SK-N-SH (cell line): ENCODE data around the gene GLCCI1. TPM values are rescaled to one million over a fixed set of nuclear protein-coding genes. Genes with fewer than 3 reads are reported as not detected.
A peak's percentile ranks its signal among the peaks of the same experiment; 100 is the strongest.

Source experiments
- CTCF ChIA-PET: fragments of 300-600, 350-600 bp; formaldehyde crosslinking; extraction: SDS; loops from one replicate; lab custom pipeline; 2021; lab: Yijun Ruan, JAX
- POLR2A ChIA-PET: fragments of 350-600 bp; sonication (Branson Sonifier 250); formaldehyde crosslinking; extraction: SDS; loops from one replicate; lab custom pipeline; 2020; ENCODE audit warnings: antibody characterized with exemption, inconsistent platforms; lab: Yijun Ruan, JAX
- DNase-seq: peaks from one replicate; pipeline ENCODE4 v3.0.0; 2012
- H2AFZ ChIP-seq: fragments of 200-600 bp; sonication (generic); 2 replicates; pipeline ENCODE4 v1.8.1; 2016; ENCODE audit warnings: antibody characterized with exemption, mild to moderate bottlenecking, low read depth
- H3F3A ChIP-seq: fragments of 200-600 bp; sonication (generic); replicated peaks from 2 replicates; pipeline ENCODE3; 2016; ENCODE audit warnings: antibody characterized with exemption, mild to moderate bottlenecking; ENCODE audit not compliant: insufficient read depth
- H3K27ac ChIP-seq, 2 experiments: fragments of 200-500 bp in 1 of 2; fragments of 200-600 bp in 1 of 2; sonication (Bioruptor generic) in 1 of 2; sonication (generic), shearing (Covaris generic) in 1 of 2; 2 replicates each; pipeline versions ENCODE4 v1.5.1 to v1.6.1; 2014 to 2016; ENCODE audit warnings: low read depth in 2 of 2, inconsistent platforms in 1 of 2, low read length in 1 of 2, mild to moderate bottlenecking in 1 of 2, mixed read lengths in 1 of 2
- H3K27me3 ChIP-seq: fragments of 200-600 bp; sonication (generic), shearing (Covaris generic); 2 replicates; pipeline ENCODE4 v1.6.1; 2016; ENCODE audit warnings: mixed run types; ENCODE audit not compliant: insufficient read depth
- H3K36me3 ChIP-seq, 2 experiments: fragments of 200-500 bp in 1 of 2; fragments of 200-600 bp in 1 of 2; sonication (Bioruptor generic) in 1 of 2; sonication (generic) in 1 of 2; replicated peaks in 1 of 2; 2 replicates each; pipeline versions ENCODE3 to v1.5.1; 2014 to 2016; ENCODE audit warnings: low read length in 1 of 2, mild to moderate bottlenecking in 1 of 2; ENCODE audit not compliant: insufficient read depth in 2 of 2, control insufficient read depth in 1 of 2
- H3K4me1 ChIP-seq, 2 experiments: fragments of 200-500 bp in 1 of 2; fragments of 200-600 bp in 1 of 2; sonication (Bioruptor generic) in 1 of 2; sonication (generic), shearing (Covaris generic) in 1 of 2; 2 replicates each; pipeline versions ENCODE4 v1.5.1 to v1.6.1; 2014 to 2016; ENCODE audit warnings: low read depth in 1 of 2, low read length in 1 of 2, mixed run types in 1 of 2; ENCODE audit not compliant: insufficient read depth in 2 of 2, control insufficient read depth in 1 of 2
- H3K4me2 ChIP-seq: fragments of 200-600 bp; sonication (generic), shearing (Covaris generic); 2 replicates; pipeline ENCODE4 v1.6.1; 2017; ENCODE audit warnings: mixed run types
- H3K4me3 ChIP-seq, 2 experiments: fragments of 200-500 bp in 1 of 2; fragments of 200-600 bp in 1 of 2; sonication (Bioruptor generic) in 1 of 2; sonication (generic), shearing (Covaris generic) in 1 of 2; 2 replicates each; pipeline versions ENCODE4 v1.5.1 to v1.8.1; 2014 to 2016; ENCODE audit warnings: low read depth in 2 of 2, inconsistent platforms in 1 of 2, low read length in 1 of 2, mild to moderate bottlenecking in 1 of 2, mixed read lengths in 1 of 2, moderate library complexity in 1 of 2
- H3K79me2 ChIP-seq: fragments of 200-600 bp; sonication (generic); 2 replicates; pipeline ENCODE4 v1.8.1; 2017; ENCODE audit warnings: mild to moderate bottlenecking; ENCODE audit not compliant: insufficient read depth
- H3K9ac ChIP-seq: fragments of 200-600 bp; sonication (generic); 2 replicates; pipeline ENCODE4 v1.6.1; 2017; ENCODE audit warnings: mixed run types
- H3K9me2 ChIP-seq: fragments of 200-600 bp; sonication (generic); 2 replicates; pipeline ENCODE4 v1.6.1; 2017; ENCODE audit warnings: mixed run types
- H3K9me3 ChIP-seq: fragments of 200-600 bp; sonication (generic); 2 replicates; pipeline ENCODE4 v1.6.1; 2017; ENCODE audit warnings: mixed run types, mild to moderate bottlenecking, moderate library complexity
- H4K20me1 ChIP-seq: fragments of 200-600 bp; sonication (generic); 2 replicates; pipeline ENCODE4 v1.6.1; 2017; ENCODE audit warnings: mild to moderate bottlenecking, mixed run types; ENCODE audit not compliant: insufficient read depth
- CHD2 ChIP-seq: fragments of 150-350 bp; IDR thresholded peaks from 2 replicates; pipeline ENCODE4 v1.6.1; 2018; ENCODE audit warnings: low read length; ENCODE audit not compliant: partially characterized antibody
- ELF1 ChIP-seq: IDR thresholded peaks from 2 replicates; pipeline ENCODE4 v1.4.0; 2012
- EZH2phosphoT487 ChIP-seq: fragments of 200-600 bp; sonication (generic); IDR thresholded peaks from 2 replicates; pipeline ENCODE4 v1.6.1; 2017; ENCODE audit warnings: low read depth, mixed run types, mild to moderate bottlenecking, antibody characterized with exemption, moderate library complexity, borderline replicate concordance
- FOXJ3 ChIP-seq: sonication (generic); formaldehyde crosslinking; IDR thresholded peaks from 2 replicates; pipeline ENCODE4 v1.5.1; 2020; ENCODE audit warnings: mild to moderate bottlenecking, missing genetic modification reagents
- GABPA ChIP-seq: IDR thresholded peaks from 2 replicates; pipeline ENCODE4 v1.4.0; 2012; ENCODE audit warnings: low read depth, mild to moderate bottlenecking
- GATA2 ChIP-seq: sonication (generic); formaldehyde crosslinking; IDR thresholded peaks from 2 replicates; pipeline ENCODE4 v1.5.0; 2020; ENCODE audit warnings: mild to moderate bottlenecking, missing genetic modification reagents
- JUND ChIP-seq: IDR thresholded peaks from 2 replicates; pipeline ENCODE4 v1.4.0; 2012
- MEF2A ChIP-seq: IDR thresholded peaks from 2 replicates; pipeline ENCODE4 v1.4.0; 2012; ENCODE audit warnings: low read depth, borderline replicate concordance
- MXI1 ChIP-seq: IDR thresholded peaks from 2 replicates; pipeline ENCODE4 v1.6.1; 2012; ENCODE audit warnings: mild to moderate bottlenecking, low read depth, low read length, improper control_type of control experiment
- RAD21 ChIP-seq: IDR thresholded peaks from 2 replicates; pipeline ENCODE4 v1.6.1; 2012; ENCODE audit warnings: mild to moderate bottlenecking, low read length
- REST ChIP-seq: IDR thresholded peaks from 2 replicates; pipeline ENCODE4 v1.6.1; 2012; ENCODE audit warnings: mild to moderate bottlenecking, low read depth, low read length, moderate library complexity
- SIN3A ChIP-seq: IDR thresholded peaks from 2 replicates; pipeline ENCODE4 v1.6.1; 2012; ENCODE audit warnings: low read depth, mild to moderate bottlenecking, low read length, moderate library complexity, borderline replicate concordance
- TAF1 ChIP-seq: IDR thresholded peaks from 2 replicates; pipeline ENCODE4 v1.6.1; 2012; ENCODE audit warnings: low read depth, mild to moderate bottlenecking, low read length, moderate library complexity, borderline replicate concordance
- TCF12 ChIP-seq: IDR thresholded peaks from 2 replicates; pipeline ENCODE4 v1.4.0; 2012
- USF1 ChIP-seq: IDR thresholded peaks from 2 replicates; pipeline ENCODE4 v1.4.0; 2012; ENCODE audit warnings: low read depth, borderline replicate concordance
- YY1 ChIP-seq: IDR thresholded peaks from 2 replicates; pipeline ENCODE4 v1.4.0; 2012; ENCODE audit warnings: low read depth, mild to moderate bottlenecking
- WGBS: methylation state at CpG from one replicate; pipeline ENCODE4 v1.1.6; 2017; ENCODE audit warnings: low lambda C conversion rate; 5-methylcytosine and 5-hydroxymethylcytosine counted together
- polyA plus RNA-seq, 3 experiments: library from polyadenylated mRNA; depleted of rRNA; stranded (reverse); fragments of >200 nt; gene quantifications; 2 replicates each; pipeline ENCODE4 v1.2.3, GENCODE V29; 2012
- TF ChIP-seq, protein P1 (sequence below): IDR thresholded peaks from 2 replicates; pipeline ENCODE4 v1.4.0; 2012; ENCODE audit warnings: low read depth, borderline replicate concordance
- TF ChIP-seq, protein P2 (sequence below): fragments of 150-350 bp; IDR thresholded peaks from 2 replicates; pipeline ENCODE4 v1.6.1; 2017; ENCODE audit warnings: antibody characterized with exemption, low read length, low read depth, borderline replicate concordance
- TF ChIP-seq, protein P3 (sequence below): fragments of 200-600 bp; sonication (generic); IDR thresholded peaks from 2 replicates; pipeline ENCODE4 v1.6.1; 2017; ENCODE audit warnings: antibody characterized with exemption, mild to moderate bottlenecking, moderate library complexity
- TF ChIP-seq, protein P4 (sequence below): IDR thresholded peaks from 2 replicates; pipeline ENCODE4; 2012

GLCCI1 gene
- polyA plus RNA-seq, 1 of the 3 experiments (the other 2 are of a cell fraction): 5.5 TPM

- no peak for TF ChIP-seq ELF1
- no peak for TF ChIP-seq JUND
- no peak for TF ChIP-seq GABPA
- TF ChIP-seq YY1: no peak
- no peak for TF ChIP-seq RAD21
- TF ChIP-seq MEF2A: no peak
- peak; percentile 39; the same call in 1 of the 2 replicates for TF ChIP-seq TAF1
- no peak for TF ChIP-seq TCF12
- no peak for TF ChIP-seq FOXJ3 (CRISPR knock-in tag)
- TF ChIP-seq SIN3A: no peak
- TF ChIP-seq, protein P1, sequence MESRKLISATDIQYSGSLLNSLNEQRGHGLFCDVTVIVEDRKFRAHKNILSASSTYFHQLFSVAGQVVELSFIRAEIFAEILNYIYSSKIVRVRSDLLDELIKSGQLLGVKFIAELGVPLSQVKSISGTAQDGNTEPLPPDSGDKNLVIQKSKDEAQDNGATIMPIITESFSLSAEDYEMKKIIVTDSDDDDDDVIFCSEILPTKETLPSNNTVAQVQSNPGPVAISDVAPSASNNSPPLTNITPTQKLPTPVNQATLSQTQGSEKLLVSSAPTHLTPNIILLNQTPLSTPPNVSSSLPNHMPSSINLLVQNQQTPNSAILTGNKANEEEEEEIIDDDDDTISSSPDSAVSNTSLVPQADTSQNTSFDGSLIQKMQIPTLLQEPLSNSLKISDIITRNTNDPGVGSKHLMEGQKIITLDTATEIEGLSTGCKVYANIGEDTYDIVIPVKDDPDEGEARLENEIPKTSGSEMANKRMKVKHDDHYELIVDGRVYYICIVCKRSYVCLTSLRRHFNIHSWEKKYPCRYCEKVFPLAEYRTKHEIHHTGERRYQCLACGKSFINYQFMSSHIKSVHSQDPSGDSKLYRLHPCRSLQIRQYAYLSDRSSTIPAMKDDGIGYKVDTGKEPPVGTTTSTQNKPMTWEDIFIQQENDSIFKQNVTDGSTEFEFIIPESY: no peak
Observed at GRCh38 chr7:7972128-7972527, 3.5 kb downstream of the GLCCI1 start (continued).

GRCh38 chr7:7972922-7973594, 4.5 kb downstream of the GLCCI1 start:
- Histone ChIP-seq H4K20me1 (no peaks in the 10 kb centered on the region), H3F3A (peaks cover 3% of the 10 kb centered on the region), H3K36me3 (peaks cover 0 to 5% of the 10 kb centered on the region in 2 experiments), H2AFZ (peak overlapping the region; percentile 17; the same call in 1 of the 2 replicates), H3K27me3 (no peaks in the 10 kb centered on the region), H3K9ac (no peak overlapping the region; the same call in 1 of the 2 replicates), H3K27ac (peak overlapping the region in 1 of 2 experiments; percentile 4; a peak in 2 of 4 replicates), H3K4me3 (peak overlapping the region in 1 of 2 experiments; percentile 100; a peak in 2 of 4 replicates), H3K4me2 (peak overlapping the region; percentile 29), H3K9me3 (no peaks in the 10 kb centered on the region), H3K9me2 (no peaks in the 10 kb centered on the region), H3K4me1 (peaks cover 12 to 17% of the 10 kb centered on the region in 2 experiments; a peak in 3 of 4 replicates), H3K79me2 (peaks cover 55% of the 10 kb centered on the region)
- POLR2A ChIA-PET: interaction anchor here (0.6 to 1.2 kb wide), 3 partner anchors 10 to 318 kb away, joined by 3 to 4 read pairs (median 4); no protein-coding TSS in a partner anchor
- CTCF ChIA-PET: interaction anchor here (0.5 to 1.9 kb wide), 9 partner anchors 9 to 382 kb away, joined by 3 to 4 read pairs (median 3); no protein-coding TSS in a partner anchor
- DNase-seq: no peak
- 39% methylated on average over 2 of the region's 2 CpGs for WGBS
- TF ChIP-seq, protein P2, sequence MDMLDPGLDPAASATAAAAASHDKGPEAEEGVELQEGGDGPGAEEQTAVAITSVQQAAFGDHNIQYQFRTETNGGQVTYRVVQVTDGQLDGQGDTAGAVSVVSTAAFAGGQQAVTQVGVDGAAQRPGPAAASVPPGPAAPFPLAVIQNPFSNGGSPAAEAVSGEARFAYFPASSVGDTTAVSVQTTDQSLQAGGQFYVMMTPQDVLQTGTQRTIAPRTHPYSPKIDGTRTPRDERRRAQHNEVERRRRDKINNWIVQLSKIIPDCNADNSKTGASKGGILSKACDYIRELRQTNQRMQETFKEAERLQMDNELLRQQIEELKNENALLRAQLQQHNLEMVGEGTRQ: no peak
- no peak for TF ChIP-seq REST
- TF ChIP-seq TAF1: no peak
- TF ChIP-seq, protein P3, sequence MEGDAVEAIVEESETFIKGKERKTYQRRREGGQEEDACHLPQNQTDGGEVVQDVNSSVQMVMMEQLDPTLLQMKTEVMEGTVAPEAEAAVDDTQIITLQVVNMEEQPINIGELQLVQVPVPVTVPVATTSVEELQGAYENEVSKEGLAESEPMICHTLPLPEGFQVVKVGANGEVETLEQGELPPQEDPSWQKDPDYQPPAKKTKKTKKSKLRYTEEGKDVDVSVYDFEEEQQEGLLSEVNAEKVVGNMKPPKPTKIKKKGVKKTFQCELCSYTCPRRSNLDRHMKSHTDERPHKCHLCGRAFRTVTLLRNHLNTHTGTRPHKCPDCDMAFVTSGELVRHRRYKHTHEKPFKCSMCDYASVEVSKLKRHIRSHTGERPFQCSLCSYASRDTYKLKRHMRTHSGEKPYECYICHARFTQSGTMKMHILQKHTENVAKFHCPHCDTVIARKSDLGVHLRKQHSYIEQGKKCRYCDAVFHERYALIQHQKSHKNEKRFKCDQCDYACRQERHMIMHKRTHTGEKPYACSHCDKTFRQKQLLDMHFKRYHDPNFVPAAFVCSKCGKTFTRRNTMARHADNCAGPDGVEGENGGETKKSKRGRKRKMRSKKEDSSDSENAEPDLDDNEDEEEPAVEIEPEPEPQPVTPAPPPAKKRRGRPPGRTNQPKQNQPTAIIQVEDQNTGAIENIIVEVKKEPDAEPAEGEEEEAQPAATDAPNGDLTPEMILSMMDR: no peak
- TF ChIP-seq GATA2: no peak
- TF ChIP-seq YY1: no peak
- no peak for TF ChIP-seq FOXJ3 (CRISPR knock-in tag)
- no peak for TF ChIP-seq EZH2phosphoT487
- no peak for TF ChIP-seq ELF1
- no peak for TF ChIP-seq MXI1
- no peak for TF ChIP-seq CHD2
- no peak for TF ChIP-seq USF1
- no peak for TF ChIP-seq TCF12
- TF ChIP-seq, protein P4, sequence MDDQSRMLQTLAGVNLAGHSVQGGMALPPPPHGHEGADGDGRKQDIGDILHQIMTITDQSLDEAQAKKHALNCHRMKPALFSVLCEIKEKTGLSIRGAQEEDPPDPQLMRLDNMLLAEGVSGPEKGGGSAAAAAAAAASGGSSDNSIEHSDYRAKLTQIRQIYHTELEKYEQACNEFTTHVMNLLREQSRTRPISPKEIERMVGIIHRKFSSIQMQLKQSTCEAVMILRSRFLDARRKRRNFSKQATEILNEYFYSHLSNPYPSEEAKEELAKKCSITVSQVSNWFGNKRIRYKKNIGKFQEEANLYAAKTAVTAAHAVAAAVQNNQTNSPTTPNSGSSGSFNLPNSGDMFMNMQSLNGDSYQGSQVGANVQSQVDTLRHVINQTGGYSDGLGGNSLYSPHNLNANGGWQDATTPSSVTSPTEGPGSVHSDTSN: no peak
